Nephron (organoid): Measurements from ENCODE around the gene NTPCR.

Experiments
- H3K27ac Mint-ChIP-seq, 3 experiments: 2 replicates each; pipeline ENCODE4 v1.8.0; 2020; ENCODE audit warnings: mixed read lengths in 3 of 3, mild to moderate bottlenecking in 2 of 3, moderate library complexity in 1 of 3
- H3K27me3 Mint-ChIP-seq: 2 replicates; pipeline ENCODE4 v1.8.0; 2021; ENCODE audit warnings: low read depth, mild to moderate bottlenecking, moderate library complexity, mixed read lengths
- H3K36me3 Mint-ChIP-seq: 2 replicates; pipeline ENCODE4 v1.8.0; 2020; ENCODE audit warnings: low read depth, mixed read lengths
- H3K4me1 Mint-ChIP-seq: 2 replicates; pipeline ENCODE4 v1.8.0; 2020; ENCODE audit warnings: mixed read lengths
- H3K4me3 Mint-ChIP-seq, 3 experiments: 2 replicates each; pipeline ENCODE4 v1.8.0; 2020; ENCODE audit warnings: mild to moderate bottlenecking in 3 of 3, mixed read lengths in 3 of 3, moderate library complexity in 2 of 3
- H3K9me3 Mint-ChIP-seq: 2 replicates; pipeline ENCODE4 v1.8.0; 2020; ENCODE audit warnings: mixed read lengths
- TF ChIP-seq, protein P1 (sequence below), 3 experiments: fragments of 200-600 bp; sonication (generic); IDR thresholded peaks; one replicate each; pipeline ENCODE4 v1.5.0; 2021; ENCODE audit warnings: antibody characterized with exemption in 3 of 3; ENCODE audit not compliant: unreplicated experiment in 3 of 3

NTPCR gene

DNA sequence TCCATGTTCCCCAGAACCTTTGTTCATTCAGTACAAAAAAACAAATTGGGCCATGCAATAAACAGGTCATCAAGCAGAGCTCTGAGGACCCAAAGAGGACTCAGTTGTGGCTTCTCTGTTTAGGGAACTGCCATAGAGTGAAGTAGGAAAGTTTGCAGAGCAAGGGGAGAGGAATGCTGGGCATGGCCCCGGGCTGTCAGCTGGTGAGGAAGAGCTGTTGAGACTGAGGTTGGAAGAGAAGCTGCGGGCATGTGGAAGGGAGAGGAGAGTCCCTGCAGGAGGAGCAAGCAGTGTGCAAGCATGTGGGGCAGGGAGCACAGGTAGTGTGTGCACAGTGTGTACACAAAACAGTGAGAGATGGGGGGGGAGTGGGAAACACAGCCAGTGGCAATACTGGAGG lies 71.8 kb downstream of the NTPCR start:
- Mint-ChIP-seq H3K36me3 (no peaks in the 10 kb centered on the region), H3K4me3 (no peak overlapping the region), H3K4me1 (peaks cover 54% of the 10 kb centered on the region), H3K9me3 (no peaks in the 10 kb centered on the region), H3K27ac (peak overlapping the region in 2 of 3 experiments; percentile 6 to 74), H3K27me3 (peaks cover 6% of the 10 kb centered on the region)
- TF ChIP-seq, protein P1, sequence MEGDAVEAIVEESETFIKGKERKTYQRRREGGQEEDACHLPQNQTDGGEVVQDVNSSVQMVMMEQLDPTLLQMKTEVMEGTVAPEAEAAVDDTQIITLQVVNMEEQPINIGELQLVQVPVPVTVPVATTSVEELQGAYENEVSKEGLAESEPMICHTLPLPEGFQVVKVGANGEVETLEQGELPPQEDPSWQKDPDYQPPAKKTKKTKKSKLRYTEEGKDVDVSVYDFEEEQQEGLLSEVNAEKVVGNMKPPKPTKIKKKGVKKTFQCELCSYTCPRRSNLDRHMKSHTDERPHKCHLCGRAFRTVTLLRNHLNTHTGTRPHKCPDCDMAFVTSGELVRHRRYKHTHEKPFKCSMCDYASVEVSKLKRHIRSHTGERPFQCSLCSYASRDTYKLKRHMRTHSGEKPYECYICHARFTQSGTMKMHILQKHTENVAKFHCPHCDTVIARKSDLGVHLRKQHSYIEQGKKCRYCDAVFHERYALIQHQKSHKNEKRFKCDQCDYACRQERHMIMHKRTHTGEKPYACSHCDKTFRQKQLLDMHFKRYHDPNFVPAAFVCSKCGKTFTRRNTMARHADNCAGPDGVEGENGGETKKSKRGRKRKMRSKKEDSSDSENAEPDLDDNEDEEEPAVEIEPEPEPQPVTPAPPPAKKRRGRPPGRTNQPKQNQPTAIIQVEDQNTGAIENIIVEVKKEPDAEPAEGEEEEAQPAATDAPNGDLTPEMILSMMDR (IDR thresholded peaks at IDR 0.05; ENCODE audit: unreplicated experiment in 3 of 3) = no peak

GRCh38 chr1:233024199-233024598 lies 73.8 kb downstream of the NTPCR start:
- H3K27ac Mint-ChIP-seq = no peak overlapping the region
- H3K36me3 Mint-ChIP-seq = no peaks in the 10 kb centered on the region
- TF ChIP-seq, protein P1 (IDR thresholded peaks at IDR 0.05; ENCODE audit: unreplicated experiment in 3 of 3) = no peak
- H3K4me1 Mint-ChIP-seq = peaks cover 52% of the 10 kb centered on the region
- H3K4me3 Mint-ChIP-seq = no peak overlapping the region
- no peaks in the 10 kb centered on the region for H3K9me3 Mint-ChIP-seq
- H3K27me3 Mint-ChIP-seq = no peaks in the 10 kb centered on the region

DNA sequence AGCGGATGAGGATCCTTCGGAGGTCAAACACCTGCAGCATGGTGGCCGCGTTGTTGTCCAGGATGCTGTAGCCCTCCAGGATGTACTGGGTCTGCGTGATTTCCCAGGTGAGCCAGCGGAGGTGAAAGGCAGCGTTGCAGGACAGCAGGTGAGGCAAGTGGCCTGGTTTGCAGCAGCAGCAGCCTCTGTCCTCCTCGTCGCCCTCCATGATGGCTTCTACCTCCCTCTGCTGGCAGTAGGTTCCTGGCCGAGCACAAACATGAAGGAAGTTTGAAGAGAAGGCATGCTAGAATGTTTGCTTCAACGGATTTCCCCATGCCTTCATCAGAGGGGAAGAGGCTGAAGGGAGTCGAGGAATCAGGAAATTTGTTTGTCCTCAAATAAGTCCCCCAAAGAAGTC lies 74.7 kb downstream of the NTPCR start:
- TF ChIP-seq, protein P1 (IDR thresholded peaks at IDR 0.05; ENCODE audit: unreplicated experiment in 3 of 3) = peak; percentile 37 to 62 (median 40)
- peaks cover 42% of the 10 kb centered on the region for H3K4me1 Mint-ChIP-seq
- H3K9me3 Mint-ChIP-seq = no peaks in the 10 kb centered on the region
- H3K27ac Mint-ChIP-seq = no peak overlapping the region
- H3K27me3 Mint-ChIP-seq = no peaks in the 10 kb centered on the region
- no peaks in the 10 kb centered on the region for H3K36me3 Mint-ChIP-seq
- no peak overlapping the region for H3K4me3 Mint-ChIP-seq

GRCh38 chr1:233025567-233025966 lies 75.2 kb downstream of the NTPCR start:
- peak overlapping the region in 1 of 3 experiments; percentile 2 for H3K27ac Mint-ChIP-seq
- TF ChIP-seq, protein P1 (IDR thresholded peaks at IDR 0.05; ENCODE audit: unreplicated experiment in 3 of 3) = no peak
- no peaks in the 10 kb centered on the region for H3K27me3 Mint-ChIP-seq
- peaks cover 41% of the 10 kb centered on the region for H3K4me1 Mint-ChIP-seq
- H3K4me3 Mint-ChIP-seq = no peak overlapping the region
- no peaks in the 10 kb centered on the region for H3K36me3 Mint-ChIP-seq
- no peaks in the 10 kb centered on the region for H3K9me3 Mint-ChIP-seq

DNA sequence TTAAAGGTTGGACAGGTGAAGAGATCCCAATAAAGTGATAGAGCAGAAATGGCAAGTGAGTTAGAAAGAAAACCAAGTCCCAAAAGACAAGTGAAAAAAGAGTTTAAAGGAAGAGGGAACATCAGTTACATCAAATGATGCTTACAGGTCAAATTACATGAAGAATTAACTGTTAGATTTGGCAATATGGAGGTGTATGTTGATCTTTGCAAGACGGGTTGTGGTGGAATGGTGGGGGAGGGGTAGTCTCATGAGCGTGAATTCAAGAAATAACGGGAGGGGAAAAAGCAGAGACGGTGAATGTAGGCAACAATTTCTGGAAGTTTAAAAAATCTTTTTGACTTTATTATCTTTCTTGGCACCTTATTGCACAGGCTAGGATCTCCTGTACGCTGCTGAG lies 76.6 kb downstream of the NTPCR start:
- TF ChIP-seq, protein P1 (IDR thresholded peaks at IDR 0.05; ENCODE audit: unreplicated experiment in 3 of 3) = no peak
- no peaks in the 10 kb centered on the region for H3K36me3 Mint-ChIP-seq
- peak overlapping the region; percentile 4 to 20 (median 8) for H3K27ac Mint-ChIP-seq
- no peaks in the 10 kb centered on the region for H3K27me3 Mint-ChIP-seq
- no peaks in the 10 kb centered on the region for H3K9me3 Mint-ChIP-seq
- peaks cover 44% of the 10 kb centered on the region for H3K4me1 Mint-ChIP-seq
- H3K4me3 Mint-ChIP-seq = no peak overlapping the region

DNA sequence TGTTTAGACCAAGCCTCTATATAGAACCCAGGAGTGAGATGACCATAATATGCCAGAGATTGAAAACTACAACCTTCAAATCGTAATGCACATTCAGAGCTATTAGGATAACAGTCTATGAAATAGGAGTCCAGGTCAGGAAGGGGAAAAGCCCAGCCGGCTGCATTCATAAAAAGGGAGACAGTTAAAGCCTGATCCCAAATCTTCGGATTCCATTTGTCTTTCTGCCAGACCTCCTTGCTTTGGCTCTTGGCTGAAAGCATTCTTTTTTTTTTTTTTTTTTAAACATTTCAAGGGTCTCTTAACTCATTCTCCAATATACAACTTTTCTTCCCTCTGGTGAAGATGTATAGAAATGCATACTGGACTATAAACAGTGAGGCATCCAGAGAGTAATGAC lies 81.1 kb downstream of the NTPCR start:
- Mint-ChIP-seq H3K27ac (peak overlapping the region; percentile 1 to 28 (median 5)), H3K4me3 (no peak overlapping the region), H3K4me1 (peaks cover 34% of the 10 kb centered on the region), H3K36me3 (no peaks in the 10 kb centered on the region), H3K27me3 (no peaks in the 10 kb centered on the region), H3K9me3 (no peaks in the 10 kb centered on the region)
- TF ChIP-seq, protein P1 (IDR thresholded peaks at IDR 0.05; ENCODE audit: unreplicated experiment in 3 of 3) = no peak
